HCT116 (cell line): ENCODE measurements around the gene CD8B2. TPM values are rescaled to one million over a fixed set of nuclear protein-coding genes. Genes with fewer than 3 reads are reported as not detected.
"Not testable (repeated sequence)": the region's sequence is repeated elsewhere in the genome, so short reads cannot be mapped to it uniquely, and the experiment has no call there.

Experiments used
- ATAC-seq: fragments of 200-7000 bp; cut with Tn5 transposase; 2 replicates; pipeline ENCODE4 v1.9.1; 2020; ENCODE audit warnings: mild to moderate bottlenecking, moderate library complexity
- BruUV-seq: library from RNA; stranded (reverse); fragments of 400-500 nt; replicated peaks from 2 replicates; lab custom pipeline; 2021; lab: Mats Ljungman, UMichigan
- CTCF ChIA-PET: fragments of 300-600 bp; sonication (Branson Sonifier 250); formaldehyde crosslinking; loops from one replicate; lab custom pipeline; 2021; ENCODE audit warnings: antibody characterized with exemption; lab: Charles Lee
- POLR2A ChIA-PET: fragments of 300-600, 350-600 bp; sonication (Branson Sonifier 250); formaldehyde crosslinking; loops from one replicate; lab custom pipeline; 2021; ENCODE audit warnings: antibody characterized with exemption; lab: Charles Lee
- RAD21 ChIA-PET, 2 experiments: fragments of 300-600 bp; sonication (Branson Sonifier 250); formaldehyde crosslinking; loops; one replicate each; lab custom pipeline; 2023; ENCODE audit warnings: low total read pairs in 2 of 2; ENCODE audit not compliant: uncharacterized antibody in 2 of 2, unreplicated experiment in 2 of 2, low non-redundant PET in 1 of 2; lab: Charles Lee
- DNase-seq: peaks from one replicate; pipeline ENCODE4 v3.0.0-alpha.2; 2010; ENCODE audit warnings: low read depth, low spot score
- H2AFZ ChIP-seq: fragments of 200-600 bp; shearing (Covaris generic), sonication (generic); 2 replicates; pipeline ENCODE4 v1.6.1; 2017; ENCODE audit warnings: low read depth, mixed run types, mixed read lengths, antibody characterized with exemption, low read length; ENCODE audit not compliant: poor library complexity, severe bottlenecking
- H3K27ac ChIP-seq: 2 replicates; pipeline ENCODE4 v1.5.1; 2012; ENCODE audit warnings: low read depth, low read length
- H3K27me3 ChIP-seq: fragments of 200-600 bp; sonication (generic); 2 replicates; pipeline ENCODE4 v1.6.1; 2016; ENCODE audit warnings: mixed run types, low read length, mixed read lengths; ENCODE audit not compliant: insufficient read depth
- H3K36me3 ChIP-seq, 2 experiments: fragments of 200-500 bp in 1 of 2; fragments of 200-600 bp in 1 of 2; sonication (Bioruptor generic) in 1 of 2; sonication (generic) in 1 of 2; 2 replicates each; pipeline versions ENCODE4 v1.5.1 to v1.6.1; 2014 to 2016; ENCODE audit warnings: low read length in 2 of 2, inconsistent platforms in 1 of 2, mixed read lengths in 1 of 2, mixed run types in 1 of 2; ENCODE audit not compliant: insufficient read depth in 2 of 2, control insufficient read depth in 1 of 2
- H3K4me1 ChIP-seq, 2 experiments: fragments of 200-600 bp in 1 of 2; sonication (generic) in 1 of 2; 2 replicates each; pipeline versions ENCODE4 v1.5.1 to v1.6.1; 2012 to 2017; ENCODE audit warnings: low read length in 2 of 2, inconsistent platforms in 1 of 2, mild to moderate bottlenecking in 1 of 2, mixed read lengths in 1 of 2, mixed run types in 1 of 2, moderate library complexity in 1 of 2; ENCODE audit not compliant: insufficient read depth in 2 of 2, control insufficient read depth in 1 of 2
- H3K4me2 ChIP-seq: fragments of 200-600 bp; sonication (generic); 2 replicates; pipeline ENCODE4 v1.6.1; 2017; ENCODE audit warnings: mixed run types, low read length, mixed read lengths
- H3K4me3 ChIP-seq, 2 experiments: fragments of 200-600 bp in 1 of 2; sonication (generic) in 1 of 2; replicated peaks in 1 of 2; 2 replicates each; pipeline ENCODE4 v1.5.1; 2011 to 2016; ENCODE audit warnings: low read length in 2 of 2, control low read depth in 1 of 2, low read depth in 1 of 2, mild to moderate bottlenecking in 1 of 2, mixed read lengths in 1 of 2, mixed run types in 1 of 2
- H3K79me2 ChIP-seq: fragments of 200-600 bp; sonication (generic); 2 replicates; pipeline ENCODE4 v1.6.1; 2017; ENCODE audit warnings: mild to moderate bottlenecking, mixed run types, low read length, moderate library complexity, mixed read lengths; ENCODE audit not compliant: insufficient read depth
- H3K9ac ChIP-seq: fragments of 200-600 bp; sonication (generic); 2 replicates; pipeline ENCODE4 v1.6.1; 2016; ENCODE audit warnings: low read length, mixed read lengths
- H3K9me2 ChIP-seq: fragments of 200-600 bp; sonication (generic), shearing (Covaris generic); 2 replicates; pipeline ENCODE4 v1.6.1; 2017; ENCODE audit warnings: mixed run types, mild to moderate bottlenecking, moderate library complexity; ENCODE audit not compliant: insufficient read depth
- H3K9me3 ChIP-seq, 2 experiments: fragments of 200-500 bp in 1 of 2; fragments of 200-600 bp in 1 of 2; sonication (Bioruptor generic) in 1 of 2; sonication (generic) in 1 of 2; 2 replicates each; pipeline ENCODE4 v1.6.1; 2014 to 2017; ENCODE audit warnings: low read length in 2 of 2, mixed read lengths in 2 of 2, inconsistent platforms in 1 of 2, low read depth in 1 of 2, mild to moderate bottlenecking in 1 of 2, mixed run types in 1 of 2, moderate library complexity in 1 of 2; ENCODE audit not compliant: control insufficient read depth in 1 of 2, insufficient read depth in 1 of 2
- H4K20me1 ChIP-seq: fragments of 200-600 bp; sonication (generic), shearing (Covaris generic); 2 replicates; pipeline ENCODE4 v1.6.1; 2017; ENCODE audit warnings: mixed run types, mild to moderate bottlenecking, moderate library complexity; ENCODE audit not compliant: insufficient read depth
- intact Hi-C: fragments of 100-400 bp; cut with micrococcal nuclease; formaldehyde crosslinking; loops from 2 replicates; pipeline ENCODE4 v1.10.0; 2022
- total RNA-seq: library from RNA; stranded (reverse); gene quantifications from one replicate; pipeline ENCODE4 v1.2.1, GENCODE V29; 2021; ENCODE audit not compliant: unreplicated experiment

The CD8B2 gene
- total RNA-seq, 1 experiment from 2014 or later, result not detected

DNA sequence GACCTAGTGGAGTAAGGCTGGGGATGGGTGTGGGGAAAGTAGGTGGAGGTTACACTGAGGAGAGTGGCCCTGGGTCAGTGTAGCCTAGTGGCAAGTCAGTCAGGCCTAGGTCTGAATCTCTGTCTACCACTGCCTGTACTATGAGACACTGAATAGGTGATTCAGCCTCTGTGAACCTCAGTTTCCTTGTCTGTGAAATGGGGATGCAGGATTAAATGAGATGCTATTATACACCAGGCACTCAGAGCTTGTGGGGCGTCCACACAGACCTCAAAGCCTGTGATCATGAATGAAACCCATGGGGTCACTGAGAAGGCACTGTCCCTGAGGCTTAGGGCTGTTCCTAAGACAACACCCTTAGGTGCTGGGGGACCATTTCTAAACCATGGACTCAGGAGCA lies 11.4 kb downstream of the CD8B2 start:
- RAD21 ChIA-PET, CTCF ChIA-PET: not testable (repeated sequence)

GRCh38 chr2:106500350-106500749 lies 13.2 kb downstream of the CD8B2 start:
- DNase-seq, H4K20me1 ChIP-seq, H3K4me2 ChIP-seq, H3K9me3 ChIP-seq, RAD21 ChIA-PET, ATAC-seq, BruUV-seq, H3K27ac ChIP-seq, H3K4me1 ChIP-seq, H3K36me3 ChIP-seq, CTCF ChIA-PET, H3K9ac ChIP-seq, H2AFZ ChIP-seq, intact Hi-C loops, H3K4me3 ChIP-seq, H3K79me2 ChIP-seq, H3K27me3 ChIP-seq, POLR2A ChIA-PET, H3K9me2 ChIP-seq: not testable (repeated sequence)

More for the DNA sequence above, 11.4 kb downstream of the CD8B2 start:
- H3K9ac ChIP-seq, BruUV-seq, ATAC-seq, H3K36me3 ChIP-seq, H3K4me3 ChIP-seq, H3K4me1 ChIP-seq, H3K79me2 ChIP-seq, intact Hi-C loops, POLR2A ChIA-PET, H2AFZ ChIP-seq, DNase-seq, H4K20me1 ChIP-seq, H3K9me2 ChIP-seq, H3K27ac ChIP-seq, H3K27me3 ChIP-seq, H3K9me3 ChIP-seq, H3K4me2 ChIP-seq: not testable (repeated sequence)

- H3K79me2 ChIP-seq, H3K9me3 ChIP-seq, H3K36me3 ChIP-seq, H3K4me1 ChIP-seq, H3K4me2 ChIP-seq, H4K20me1 ChIP-seq, H3K27me3 ChIP-seq, H3K27ac ChIP-seq, H3K4me3 ChIP-seq, H2AFZ ChIP-seq, POLR2A ChIA-PET, ATAC-seq, BruUV-seq, RAD21 ChIA-PET, DNase-seq, CTCF ChIA-PET, intact Hi-C loops, H3K9ac ChIP-seq, H3K9me2 ChIP-seq: not testable (repeated sequence)
These were observed 15.2 kb downstream of the CD8B2 start for GRCh38 chr2:106502351-106502750.

GRCh38 chr2:106504192-106504591 lies 17.0 kb downstream of the CD8B2 start:
- H3K36me3 ChIP-seq, BruUV-seq, H3K4me3 ChIP-seq, H3K79me2 ChIP-seq, H2AFZ ChIP-seq, H3K27ac ChIP-seq, intact Hi-C loops, H3K9me3 ChIP-seq, H3K27me3 ChIP-seq, ATAC-seq, H4K20me1 ChIP-seq, H3K9ac ChIP-seq, H3K9me2 ChIP-seq, H3K4me1 ChIP-seq, H3K4me2 ChIP-seq, RAD21 ChIA-PET, POLR2A ChIA-PET, CTCF ChIA-PET, DNase-seq: not testable (repeated sequence)

DNA sequence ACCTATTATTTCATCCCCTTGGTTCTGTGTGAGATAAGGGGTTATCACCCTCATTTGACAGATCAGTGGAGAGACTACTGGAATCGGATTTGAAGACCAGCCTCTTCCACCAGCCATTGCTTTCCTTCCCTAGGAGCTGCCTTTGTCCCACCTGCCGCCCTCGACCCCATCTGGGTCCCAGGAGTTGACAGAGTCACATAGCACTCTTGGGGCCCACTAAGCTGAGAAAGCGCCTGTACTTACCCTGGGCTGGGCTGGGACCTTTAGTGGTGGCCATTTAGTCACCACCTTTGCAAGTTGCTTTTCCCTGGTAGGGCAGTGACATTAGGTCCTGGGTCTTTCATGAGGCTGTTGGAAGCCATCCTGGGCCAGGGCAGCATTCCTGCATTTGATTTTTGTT lies 17.6 kb downstream of the CD8B2 start:
- H2AFZ ChIP-seq, H4K20me1 ChIP-seq, H3K4me2 ChIP-seq, H3K4me1 ChIP-seq, H3K9me2 ChIP-seq, intact Hi-C loops, CTCF ChIA-PET, H3K9me3 ChIP-seq, H3K27ac ChIP-seq, BruUV-seq, POLR2A ChIA-PET, H3K9ac ChIP-seq, H3K79me2 ChIP-seq, H3K36me3 ChIP-seq, RAD21 ChIA-PET, H3K27me3 ChIP-seq, DNase-seq, H3K4me3 ChIP-seq, ATAC-seq: not testable (repeated sequence)
